H1 (cell line): ENCODE measurements around the gene VPREB1.

ENCODE experiments used
- EGR1 ChIP-seq: IDR thresholded peaks from 2 replicates; pipeline ENCODE4 v1.6.1; 2011; ENCODE audit warnings: low read depth, low read length, borderline replicate concordance
- EP300 ChIP-seq, 2 experiments: IDR thresholded peaks; 1 replicate in 1 of 2; 2 replicates in 1 of 2; pipeline ENCODE4 v1.6.1; 2011 to 2012; ENCODE audit warnings: low read depth in 2 of 2, low read length in 2 of 2, mild to moderate bottlenecking in 2 of 2, borderline replicate concordance in 1 of 2, inconsistent platforms in 1 of 2, moderate library complexity in 1 of 2
- HDAC2 ChIP-seq, 2 experiments: fragments of 300-600 bp in 1 of 2; sonication (generic) in 1 of 2; IDR thresholded peaks; 2 replicates each; pipeline ENCODE4 v1.6.1; 2011 to 2012; ENCODE audit warnings: low read depth in 2 of 2, low read length in 2 of 2, mild to moderate bottlenecking in 2 of 2, moderate library complexity in 2 of 2, borderline replicate concordance in 1 of 2, inconsistent platforms in 1 of 2
- SRF ChIP-seq: IDR thresholded peaks from 2 replicates; pipeline ENCODE4 v1.6.1; 2011; ENCODE audit warnings: mild to moderate bottlenecking, low read depth, low read length, moderate library complexity

DNA sequence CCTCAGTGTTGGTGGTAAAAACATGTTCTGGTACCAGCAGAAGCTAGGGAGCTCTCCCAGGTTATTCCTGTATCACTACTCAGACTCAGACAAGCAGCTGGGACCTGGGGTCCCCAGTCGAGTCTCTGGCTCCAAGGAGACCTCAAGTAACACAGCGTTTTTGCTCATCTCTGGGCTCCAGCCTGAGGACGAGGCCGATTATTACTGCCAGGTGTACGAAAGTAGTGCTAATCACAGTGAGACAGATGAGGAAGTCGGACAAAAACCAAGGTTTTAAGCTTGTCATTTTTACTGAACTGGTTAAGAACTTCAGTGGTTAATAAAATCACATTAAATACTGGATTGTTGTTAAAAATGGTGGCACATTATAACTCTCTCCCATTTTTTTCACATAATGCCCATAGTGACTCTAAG, 42.6 kb upstream of the VPREB1 start:
- TF ChIP-seq EGR1 (no peak), EP300 (IDR thresholded peaks at IDR 0.05; ENCODE audit: borderline replicate concordance in 1 of 2, low read depth in 2 of 2, low read length in 2 of 2) (no peak), SRF (no peak), HDAC2 (IDR thresholded peaks at IDR 0.05; ENCODE audit: borderline replicate concordance in 1 of 2, low read depth in 2 of 2, low read length in 2 of 2) (no peak)
